Retinal pigment epithelial cell (primary cell): Measurements from ENCODE around the gene WHRN.

Source experiments
- DNase-seq: peaks from one replicate; pipeline ENCODE4 v3.0.0-alpha.2; 2010; ENCODE audit warnings: low read depth
- H3K4me3 ChIP-seq: 2 replicates; pipeline ENCODE4 v1.5.1; 2011; ENCODE audit warnings: mild to moderate bottlenecking, low read length, control low read depth, moderate library complexity
- CTCF ChIP-seq: conservative IDR thresholded peaks from 2 replicates; pipeline ENCODE4 v1.5.1; 2011; ENCODE audit warnings: low read depth, low read length, control low read depth, inconsistent platforms

WHRN gene

GRCh38 chr9:114515528-114515927 is 10.3 kb upstream of the WHRN start:
- H3K4me3 ChIP-seq: no peak overlapping the region
- no peak for TF ChIP-seq CTCF
- DNase-seq: no peak

- TF ChIP-seq CTCF: no peak
- no peak for DNase-seq
- no peak overlapping the region for H3K4me3 ChIP-seq
These were observed 8.6 kb upstream of the WHRN start for GRCh38 chr9:114513959-114514267.

- H3K4me3 ChIP-seq: no peak overlapping the region
- no peak for DNase-seq
- TF ChIP-seq CTCF: no peak
These were observed 8.0 kb upstream of the WHRN start for GRCh38 chr9:114513055-114513958.

GRCh38 chr9:114511978-114512874 is 7.0 kb upstream of the WHRN start:
- no peak overlapping the region for H3K4me3 ChIP-seq
- no peak for DNase-seq
- TF ChIP-seq CTCF: no peak

GRCh38 chr9:114507726-114508125 is 2.5 kb upstream of the WHRN start:
- H3K4me3 ChIP-seq: no peak overlapping the region
- TF ChIP-seq CTCF: peak; percentile 64
- peak; percentile 49 for DNase-seq

GRCh38 chr9:114506082-114506390 is 763 bp upstream of the WHRN start:
- H3K4me3 ChIP-seq: peak overlapping the region; percentile 78
- TF ChIP-seq CTCF: no peak
- DNase-seq: no peak
